Gastrocnemius medialis (tissue), 4 donors: Measurements from ENCODE around the gene AHDC1. TPM values are rescaled to one million over a fixed set of nuclear protein-coding genes. Genes with fewer than 3 reads are reported as not detected.

Source experiments
- ATAC-seq, 2 donors: fragments of 150-250 bp; one replicate each; pipeline ENCODE4 v1.9.1; 2016
- DNase-seq, 2 donors: peaks; one replicate each; pipeline ENCODE4 v3.0.0-alpha.2; 2019
- H3K27ac ChIP-seq, 4 donors: fragments of 200-600 bp; sonication (generic); 1 replicate in 1 of 4; 2 replicates in 3 of 4; pipeline ENCODE4 v1.5.1; 2016 to 2018; ENCODE audit warnings: mild to moderate bottlenecking in 2 of 4, moderate library complexity in 1 of 4
- H3K27me3 ChIP-seq, 3 donors: fragments of 200-600 bp; sonication (generic) in 2 of 3; 1 replicate in 1 of 3; 2 replicates in 2 of 3; pipeline versions ENCODE4 v1.5.1 to v1.6.0; 2016 to 2019; ENCODE audit warnings: mild to moderate bottlenecking in 1 of 3, moderate library complexity in 1 of 3
- H3K36me3 ChIP-seq, 2 donors: fragments of 200-600 bp; sonication (generic) in 1 of 2; one replicate each; pipeline ENCODE4 v1.5.1; 2017 to 2018
- H3K4me1 ChIP-seq, 2 donors: fragments of 200-600 bp; sonication (generic) in 1 of 2; one replicate each; pipeline ENCODE4 v1.5.1; 2016 to 2017; ENCODE audit warnings: mild to moderate bottlenecking in 2 of 2
- H3K4me3 ChIP-seq, 4 donors: fragments of 200-600 bp; sonication (generic) in 3 of 4; 1 replicate in 1 of 4; 2 replicates in 3 of 4; pipeline ENCODE4 v1.5.1; 2016 to 2019; ENCODE audit warnings: mild to moderate bottlenecking in 2 of 4
- H3K9me3 ChIP-seq, 3 donors: fragments of 200-600 bp; sonication (generic) in 2 of 3; 1 replicate in 1 of 3; 2 replicates in 2 of 3; pipeline ENCODE4 v1.5.1; 2016 to 2019
- POLR2A ChIP-seq, 2 donors: fragments of 450-650 bp; IDR thresholded peaks; one replicate each; pipeline ENCODE4 v1.6.1; 2017; ENCODE audit warnings: antibody characterized with exemption in 2 of 2, mild to moderate bottlenecking in 2 of 2, moderate library complexity in 2 of 2
- in situ Hi-C, 4 donors: fragments of 200-750 bp; cut with MboI; loops; one replicate each; pipeline versions ENCODE4 v1.15.0 to v1.8.0; 2017; ENCODE audit warnings: low sequenced_read_pairs in 4 of 4
- intact Hi-C: fragments of 100-400 bp; cut with DNase I; formaldehyde crosslinking; loops from one replicate; pipeline ENCODE4 v1.15.1; 2023; ENCODE audit warnings: low total_unique reads
- total RNA-seq, 4 donors: library from RNA; depleted of rRNA; stranded (reverse); fragments of >200 nt; gene quantifications; one replicate each; pipeline versions ENCODE4 v1.1.0 to v1.2.3, GENCODE V29; 2016
- TF ChIP-seq, protein P1 (sequence below), 5 experiments: fragments of 450-650 bp in 3 of 5; fragments of 200-600 bp in 2 of 5; sonication (generic) in 2 of 5; IDR thresholded peaks in 4 of 5; conservative IDR thresholded peaks in 1 of 5; 1 replicate in 4 of 5; 2 replicates in 1 of 5; pipeline ENCODE4 v1.5.1; 2016 to 2019; ENCODE audit warnings: antibody characterized with exemption in 5 of 5, mild to moderate bottlenecking in 3 of 5, moderate library complexity in 3 of 5

Gene AHDC1
- total RNA-seq, 4 donors from 2014 or later = 22.2 to 57.9 (median 35.2) TPM

DNA sequence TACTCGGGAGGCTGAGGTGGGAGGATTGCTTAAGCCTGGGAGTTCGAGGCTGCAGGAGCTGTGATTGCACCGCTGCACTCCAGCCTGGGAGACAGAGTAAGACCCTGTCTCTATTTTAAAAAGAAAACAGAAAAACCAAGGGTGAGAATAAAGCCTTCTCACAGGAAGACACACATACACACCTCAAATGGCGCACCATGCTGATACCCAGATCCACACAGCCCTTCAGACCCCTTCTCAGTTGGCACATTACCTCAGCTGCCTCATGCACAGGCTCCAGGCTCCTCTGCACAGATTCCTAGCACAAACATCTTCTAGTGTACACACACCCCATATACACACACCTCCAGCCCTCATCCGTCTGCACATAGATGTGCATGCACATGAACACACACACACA lies 23.1 kb upstream of the AHDC1 start:
- ATAC-seq (no peak), DNase-seq (no peak)
- no peaks in the 10 kb centered on the region for H3K36me3 ChIP-seq
- H3K4me3 ChIP-seq = no peak overlapping the region
- no peaks in the 10 kb centered on the region for H3K27me3 ChIP-seq
- H3K4me1 ChIP-seq = peaks cover 31 to 32% of the 10 kb centered on the region in 2 donors
- intact Hi-C loops = loop anchor here (5.0 kb wide), 1 partner anchor 35 kb away; no protein-coding TSS in a partner anchor
- TF ChIP-seq, protein P1, sequence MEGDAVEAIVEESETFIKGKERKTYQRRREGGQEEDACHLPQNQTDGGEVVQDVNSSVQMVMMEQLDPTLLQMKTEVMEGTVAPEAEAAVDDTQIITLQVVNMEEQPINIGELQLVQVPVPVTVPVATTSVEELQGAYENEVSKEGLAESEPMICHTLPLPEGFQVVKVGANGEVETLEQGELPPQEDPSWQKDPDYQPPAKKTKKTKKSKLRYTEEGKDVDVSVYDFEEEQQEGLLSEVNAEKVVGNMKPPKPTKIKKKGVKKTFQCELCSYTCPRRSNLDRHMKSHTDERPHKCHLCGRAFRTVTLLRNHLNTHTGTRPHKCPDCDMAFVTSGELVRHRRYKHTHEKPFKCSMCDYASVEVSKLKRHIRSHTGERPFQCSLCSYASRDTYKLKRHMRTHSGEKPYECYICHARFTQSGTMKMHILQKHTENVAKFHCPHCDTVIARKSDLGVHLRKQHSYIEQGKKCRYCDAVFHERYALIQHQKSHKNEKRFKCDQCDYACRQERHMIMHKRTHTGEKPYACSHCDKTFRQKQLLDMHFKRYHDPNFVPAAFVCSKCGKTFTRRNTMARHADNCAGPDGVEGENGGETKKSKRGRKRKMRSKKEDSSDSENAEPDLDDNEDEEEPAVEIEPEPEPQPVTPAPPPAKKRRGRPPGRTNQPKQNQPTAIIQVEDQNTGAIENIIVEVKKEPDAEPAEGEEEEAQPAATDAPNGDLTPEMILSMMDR (IDR thresholded peaks at IDR 0.05 in 4 of 5, conservative IDR thresholded peaks at IDR 0.05 in 1 of 5) = no peak
- no peak for TF ChIP-seq POLR2A (IDR thresholded peaks at IDR 0.05)
- no peaks in the 10 kb centered on the region for H3K9me3 ChIP-seq
- H3K27ac ChIP-seq = no peak overlapping the region
- in situ Hi-C loops = no loop called here

DNA sequence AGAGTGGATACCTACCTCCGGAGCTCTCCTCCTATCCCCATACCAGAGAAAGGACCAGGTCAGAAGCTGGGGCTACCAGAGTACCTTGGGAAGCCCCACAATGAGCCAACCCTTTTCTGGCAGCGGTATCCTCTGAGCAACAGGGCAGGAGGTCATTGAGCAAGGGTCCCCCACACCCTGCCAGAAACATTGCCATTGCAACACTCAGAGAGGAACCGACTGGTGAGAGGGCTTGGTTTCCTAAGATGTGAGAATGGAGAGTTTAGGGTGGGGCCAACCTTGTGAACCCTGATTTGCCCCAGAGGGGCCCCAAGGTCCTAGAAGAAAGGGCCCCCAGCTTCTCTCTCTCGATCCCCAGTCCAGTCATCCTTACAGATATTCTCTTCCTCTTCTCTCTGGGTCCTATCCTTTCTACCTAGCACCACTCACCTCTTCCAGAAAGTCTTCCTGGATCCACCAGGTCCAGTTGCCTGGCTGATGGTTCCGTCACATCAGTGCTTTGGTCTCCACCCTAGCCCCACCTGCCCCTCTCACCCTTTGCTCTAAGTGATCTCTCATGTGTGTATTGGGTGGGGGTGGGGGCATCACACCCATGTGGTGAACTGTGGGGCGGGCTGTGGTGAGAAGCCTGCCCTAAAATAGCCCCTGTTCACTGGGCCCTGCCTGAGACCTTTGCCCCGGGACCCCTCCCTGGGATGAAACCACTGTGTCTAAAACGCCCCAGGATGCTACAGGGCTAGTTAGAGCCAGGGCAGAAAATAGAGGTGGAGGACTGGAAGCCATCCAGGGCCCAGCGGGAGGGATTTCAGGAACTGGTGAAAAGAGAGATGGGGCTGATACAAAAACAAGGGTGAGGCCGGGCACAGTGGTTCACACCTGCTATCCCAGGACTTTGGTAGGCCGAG lies 22.3 kb upstream of the AHDC1 start:
- intact Hi-C loops (loop anchor here (5.0 kb wide), 1 partner anchor 36 kb away; no protein-coding TSS in a partner anchor), in situ Hi-C loops (no loop called here)
- no peaks in the 10 kb centered on the region for H3K36me3 ChIP-seq
- ATAC-seq (peak in 1 of 2 donors; percentile 16), DNase-seq (peak in 1 of 2 donors; percentile 54)
- H3K27me3 ChIP-seq = no peaks in the 10 kb centered on the region
- no peak overlapping the region for H3K27ac ChIP-seq
- H3K4me1 ChIP-seq = peaks cover 24 to 31% of the 10 kb centered on the region in 2 donors
- TF ChIP-seq, protein P1 (IDR thresholded peaks at IDR 0.05 in 4 of 5, conservative IDR thresholded peaks at IDR 0.05 in 1 of 5) = no peak
- no peak for TF ChIP-seq POLR2A (IDR thresholded peaks at IDR 0.05)
- no peak overlapping the region for H3K4me3 ChIP-seq
- no peaks in the 10 kb centered on the region for H3K9me3 ChIP-seq

DNA sequence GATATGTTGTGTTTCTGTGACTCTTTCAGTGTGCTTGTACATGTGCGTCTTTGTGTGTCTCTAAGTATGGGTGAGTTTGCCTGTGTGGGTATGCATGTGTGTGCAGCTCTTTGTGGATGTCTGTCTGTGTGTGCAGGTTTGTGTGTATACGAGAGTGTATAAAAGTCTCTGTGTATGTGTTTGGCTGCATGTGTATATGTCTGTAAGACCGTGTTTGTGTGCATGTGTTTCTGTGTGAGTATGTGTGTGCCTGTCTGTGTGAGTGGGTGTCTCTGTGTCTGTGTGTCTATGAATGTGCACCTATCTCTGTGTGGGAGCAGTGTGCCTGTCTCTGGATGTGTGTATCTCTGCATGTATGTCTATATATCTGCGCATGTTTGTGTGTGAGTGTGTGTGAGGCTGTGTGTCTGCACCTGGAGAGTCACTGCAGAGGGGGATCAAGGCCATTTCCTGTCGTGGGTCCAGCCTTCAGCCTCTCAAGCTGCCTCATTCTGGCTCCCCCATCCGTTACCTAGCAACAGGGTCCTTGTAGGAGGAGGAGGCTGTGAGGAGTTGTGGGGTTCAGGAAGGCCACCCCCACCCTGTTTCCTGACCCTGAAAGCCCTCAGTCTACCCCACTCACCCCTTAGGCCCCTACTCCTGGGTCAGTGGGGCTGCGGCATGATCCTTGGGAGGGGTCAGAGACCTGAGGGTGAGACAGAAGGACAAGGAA lies 20.7 kb upstream of the AHDC1 start:
- no peaks in the 10 kb centered on the region for H3K9me3 ChIP-seq
- H3K27me3 ChIP-seq = no peaks in the 10 kb centered on the region
- peaks cover 11 to 23% of the 10 kb centered on the region in 2 donors for H3K4me1 ChIP-seq
- intact Hi-C loops (loop anchor here (5.0 kb wide), 1 partner anchor 38 kb away; no protein-coding TSS in a partner anchor), in situ Hi-C loops (no loop called here)
- no peaks in the 10 kb centered on the region for H3K36me3 ChIP-seq
- ATAC-seq (no peak), DNase-seq (no peak)
- no peak overlapping the region for H3K4me3 ChIP-seq
- TF ChIP-seq POLR2A (IDR thresholded peaks at IDR 0.05) = no peak
- TF ChIP-seq, protein P1 (IDR thresholded peaks at IDR 0.05 in 4 of 5, conservative IDR thresholded peaks at IDR 0.05 in 1 of 5) = no peak
- no peak overlapping the region for H3K27ac ChIP-seq

DNA sequence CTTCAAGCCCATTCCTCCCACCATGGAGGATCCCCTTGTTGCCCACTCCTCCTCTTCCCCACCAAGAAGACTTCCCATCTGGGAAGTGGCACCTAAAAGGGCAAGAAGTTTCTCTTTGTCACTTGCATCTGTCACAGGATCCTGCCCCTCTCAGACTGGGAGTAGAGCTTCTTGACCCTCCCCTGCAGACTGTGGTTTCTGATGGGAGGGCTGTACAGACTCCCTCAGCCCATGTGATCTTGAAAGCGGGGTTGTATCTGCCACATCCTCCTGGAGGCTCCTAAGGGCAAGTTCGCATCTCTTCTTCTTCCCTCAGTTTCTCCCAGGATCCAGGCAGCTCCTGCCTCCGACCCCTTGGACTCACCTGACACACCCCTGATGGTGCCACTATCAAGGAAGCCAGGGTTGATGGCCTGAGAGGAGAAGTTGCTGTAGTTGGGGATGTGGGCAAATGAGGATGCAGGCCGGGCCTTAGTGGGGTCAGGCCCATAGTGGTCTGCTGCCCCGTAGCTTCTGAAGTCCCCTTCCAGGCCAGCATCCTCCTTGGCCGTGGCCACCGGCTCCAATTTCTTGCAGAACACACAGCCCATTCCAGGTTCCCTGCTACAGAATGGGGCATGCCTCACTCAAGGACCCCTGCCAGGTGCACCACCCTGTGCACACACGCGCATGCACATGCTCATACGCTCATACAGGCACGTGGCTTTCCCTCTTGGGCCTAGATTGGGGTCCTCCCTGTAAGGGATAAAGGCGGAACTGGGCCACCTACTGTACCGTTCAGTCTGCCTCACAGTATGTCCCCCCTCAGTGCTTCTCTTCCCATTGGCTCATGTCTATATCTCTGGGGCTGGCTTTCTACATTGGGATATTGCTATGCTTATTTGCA lies 19.6 kb upstream of the AHDC1 start:
- intact Hi-C loops = no loop called here
- TF ChIP-seq POLR2A (IDR thresholded peaks at IDR 0.05) = no peak
- TF ChIP-seq, protein P1 (IDR thresholded peaks at IDR 0.05 in 4 of 5, conservative IDR thresholded peaks at IDR 0.05 in 1 of 5) = no peak
- DNase-seq (no peak), ATAC-seq (no peak)
- Histone ChIP-seq H3K36me3 (no peaks in the 10 kb centered on the region), H3K27me3 (no peaks in the 10 kb centered on the region), H3K9me3 (no peaks in the 10 kb centered on the region), H3K27ac (no peak overlapping the region), H3K4me3 (no peak overlapping the region), H3K4me1 (peaks cover 1 to 18% of the 10 kb centered on the region in 2 donors)
- in situ Hi-C loops = no loop called here
